ENCODE results near the gene MOSPD3. TPM values are rescaled to one million over a fixed set of nuclear protein-coding genes. Genes with fewer than 3 reads are reported as not detected.

The MOSPD3 gene
- total RNA-seq, 1 experiment from 2014 or later, result 16.7 TPM

GRCh38 chr7:100577507-100577906 lies 34.8 kb upstream of the MOSPD3 start:
- Histone ChIP-seq H2BK120ac (ENCODE audit: low read depth, low read length, poor library complexity, severe bottlenecking) (no peak overlapping the region), H3K14ac (ENCODE audit: insufficient read depth, low read length) (no peak overlapping the region), H3K23me2 (ENCODE audit: insufficient read length, low read depth, low read length, poor library complexity, severe bottlenecking) (no peaks in the 10 kb centered on the region), H3T11ph (ENCODE audit: low read length) (no peak overlapping the region), H3K4me1 (ENCODE audit: insufficient read depth, low read length) (no peaks in the 10 kb centered on the region), H3K79me1 (ENCODE audit: insufficient read depth, low read depth, low read length, poor library complexity, severe bottlenecking) (no peaks in the 10 kb centered on the region), H4K5ac (ENCODE audit: insufficient read length, low read depth, low read length) (no peak overlapping the region), H2BK15ac (ENCODE audit: low read depth, low read length) (no peak overlapping the region), H3K9ac (ENCODE audit: extremely low read depth, insufficient read length, low read length) (no peak overlapping the region), H3K4ac (ENCODE audit: low read depth, low read length) (no peak overlapping the region), H2BK5ac (ENCODE audit: insufficient read length, low read length) (no peak overlapping the region), H3K9me3 (ENCODE audit: control insufficient read depth, low read depth, low read length) (no peaks in the 10 kb centered on the region), H4K8ac (replicated peaks; ENCODE audit: insufficient read length, low read depth, low read length) (no peak overlapping the region), H4K20me1 (ENCODE audit: control insufficient read depth, insufficient read depth, insufficient read length) (no peaks in the 10 kb centered on the region), H3K4me2 (ENCODE audit: insufficient read depth, insufficient read length, low read length) (no peak overlapping the region), H3K27me3 (ENCODE audit: insufficient read depth, low read length) (no peaks in the 10 kb centered on the region), H3K56ac (ENCODE audit: insufficient read length, low read depth, low read length) (no peak overlapping the region), H2BK12ac (ENCODE audit: insufficient read length, low read depth, low read length) (no peak overlapping the region), H2BK20ac (ENCODE audit: low read depth, low read length, poor library complexity, severe bottlenecking) (no peak overlapping the region), H4K91ac (ENCODE audit: insufficient read length, low read depth, low read length) (no peak overlapping the region), H3K27ac (ENCODE audit: insufficient read length, low read depth, low read length) (no peak overlapping the region), H2AFZ (ENCODE audit: low read length) (no peak overlapping the region), H3K23ac (ENCODE audit: insufficient read length, low read depth, low read length) (no peak overlapping the region), H3K18ac (ENCODE audit: insufficient read length, low read depth, low read length) (no peak overlapping the region), H3K79me2 (ENCODE audit: insufficient read depth, low read length) (no peaks in the 10 kb centered on the region), H2AK5ac (ENCODE audit: insufficient read length, low read length) (no peak overlapping the region)
- Mint-ChIP-seq H3K9me3 (no peaks in the 10 kb centered on the region), H3K36me3 (ENCODE audit: insufficient read depth in 1 of 3, low read depth in 3 of 3) (peaks cover 13 to 30% (median 26%) of the 10 kb centered on the region in 3 experiments; a peak in 6 of 7 replicates), H3K27me3 (ENCODE audit: low read depth) (no peaks in the 10 kb centered on the region), H3K4me1 (peaks cover 1 to 2% of the 10 kb centered on the region in 2 experiments), H3K4me3 (no peak overlapping the region), H3K27ac (no peak overlapping the region)
- TF ChIP-seq CTCF (conservative IDR thresholded peaks at IDR 0.05), result no peak
- peak; percentile 14 for DNase-seq
- no CpG with 5 or more reads among the region's 14 CpGs for WGBS (ENCODE audit: extremely low coverage, insufficient read length, low lambda C conversion rate)
